Activated CD4-positive, alpha-beta memory T cell treated with anti-CD3 and anti-CD28 coated beads, Interleukin-2, amount 10 ng/mL, durations not matched to agents 7 days and 5 days (primary cell): ENCODE measurements around the gene CASP7. TPM values are rescaled to one million over a fixed set of nuclear protein-coding genes. Genes with fewer than 3 reads are reported as not detected.

Source experiments
- CTCF ChIA-PET: fragments of 350-600 bp; sonication (Branson Sonifier 250); formaldehyde crosslinking; loops from one replicate; lab custom pipeline; 2021; ENCODE audit warnings: antibody characterized with exemption, inconsistent platforms; lab: Charles Lee
- POLR2A ChIA-PET: fragments of 350-600 bp; sonication (Branson Sonifier 250); formaldehyde crosslinking; loops from one replicate; lab custom pipeline; 2021; ENCODE audit warnings: antibody characterized with exemption; lab: Charles Lee
- DNase-seq: peaks from one replicate; pipeline ENCODE4 v3.0.0-alpha.2; 2020
- H3K27ac Mint-ChIP-seq: one replicate; pipeline ENCODE4 v1.8.0; 2021; ENCODE audit warnings: mild to moderate bottlenecking, mixed read lengths
- H3K27me3 Mint-ChIP-seq: one replicate; pipeline ENCODE4 v1.8.0; 2021; ENCODE audit warnings: mixed read lengths
- H3K36me3 Mint-ChIP-seq: one replicate; pipeline ENCODE4 v1.8.0; 2021; ENCODE audit warnings: low read depth, mixed read lengths
- H3K4me1 Mint-ChIP-seq: one replicate; pipeline ENCODE4 v1.8.0; 2021; ENCODE audit warnings: mixed read lengths
- H3K4me3 Mint-ChIP-seq: one replicate; pipeline ENCODE4 v1.8.0; 2021; ENCODE audit warnings: mild to moderate bottlenecking, mixed read lengths
- H3K9me3 Mint-ChIP-seq: one replicate; pipeline ENCODE4 v1.8.0; 2021; ENCODE audit warnings: mixed read lengths
- total RNA-seq, 2 experiments: library from RNA; stranded (reverse); gene quantifications; one replicate each; pipeline ENCODE4 v1.2.3, GENCODE V29; 2021

The CASP7 gene
- total RNA-seq, 2 experiments from 2014 or later: 39.0 to 39.3 TPM

DNA sequence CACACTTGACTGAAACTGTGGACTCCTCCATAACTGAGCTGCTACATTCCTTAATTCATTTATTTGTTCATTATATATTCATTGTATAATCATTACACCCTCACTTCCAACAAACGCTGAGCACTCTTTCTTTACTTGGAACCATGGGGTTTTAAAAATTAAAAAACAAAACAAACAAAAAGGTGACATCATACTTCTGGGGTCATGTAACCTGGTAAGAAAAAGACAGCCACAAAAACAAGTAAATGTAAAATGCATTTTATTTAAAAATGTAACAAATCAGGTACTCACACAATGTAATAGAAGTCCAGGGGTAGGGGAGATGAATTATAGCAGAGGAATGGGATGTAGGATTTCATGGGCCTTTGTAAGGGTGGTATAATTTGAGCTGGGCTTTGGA is 96.8 kb downstream of the CASP7 start:
- ChIA-PET CTCF (no interaction called here), POLR2A (no interaction called here)
- no peak overlapping the region for H3K4me3 Mint-ChIP-seq
- no peak for DNase-seq
- H3K27me3 Mint-ChIP-seq: peaks cover 18% of the 10 kb centered on the region
- no peaks in the 10 kb centered on the region for H3K9me3 Mint-ChIP-seq
- no peak overlapping the region for H3K27ac Mint-ChIP-seq
- H3K36me3 Mint-ChIP-seq: no peaks in the 10 kb centered on the region
- H3K4me1 Mint-ChIP-seq: no peaks in the 10 kb centered on the region

Other genes starting within 250 kb of the CASP7 start
- gene HABP2, start 126.9 kb upstream of the CASP7 start, total RNA-seq: not detected
- gene NRAP, start 15.9 kb upstream of the CASP7 start, total RNA-seq: not detected
- under 1 TPM in 1 of 2 experiments, not detected in 1; 0.08 TPM for gene PLEKHS1, start 71.8 kb downstream of the CASP7 start, total RNA-seq
- 10 to 100 TPM; 17.8 to 18.2 TPM for gene DCLRE1A, start 174.2 kb downstream of the CASP7 start, total RNA-seq
- 10 to 100 TPM; 29.5 to 29.9 TPM for gene NHLRC2, start 174.7 kb downstream of the CASP7 start, total RNA-seq